ENCODE measurements around the gene SMYD3. TPM values are rescaled to one million over a fixed set of nuclear protein-coding genes. Genes with fewer than 3 reads are reported as not detected.
"Not testable (repeated sequence)": the region's sequence is repeated elsewhere in the genome, so short reads cannot be mapped to it uniquely, and the experiment has no call there.

SMYD3 gene
- polyA plus RNA-seq, 1 donor: 25.2 TPM

- no peak for DNase-seq
Measured at GRCh38 chr1:245953876-245954660, 553.0 kb downstream of the SMYD3 start.

DNA sequence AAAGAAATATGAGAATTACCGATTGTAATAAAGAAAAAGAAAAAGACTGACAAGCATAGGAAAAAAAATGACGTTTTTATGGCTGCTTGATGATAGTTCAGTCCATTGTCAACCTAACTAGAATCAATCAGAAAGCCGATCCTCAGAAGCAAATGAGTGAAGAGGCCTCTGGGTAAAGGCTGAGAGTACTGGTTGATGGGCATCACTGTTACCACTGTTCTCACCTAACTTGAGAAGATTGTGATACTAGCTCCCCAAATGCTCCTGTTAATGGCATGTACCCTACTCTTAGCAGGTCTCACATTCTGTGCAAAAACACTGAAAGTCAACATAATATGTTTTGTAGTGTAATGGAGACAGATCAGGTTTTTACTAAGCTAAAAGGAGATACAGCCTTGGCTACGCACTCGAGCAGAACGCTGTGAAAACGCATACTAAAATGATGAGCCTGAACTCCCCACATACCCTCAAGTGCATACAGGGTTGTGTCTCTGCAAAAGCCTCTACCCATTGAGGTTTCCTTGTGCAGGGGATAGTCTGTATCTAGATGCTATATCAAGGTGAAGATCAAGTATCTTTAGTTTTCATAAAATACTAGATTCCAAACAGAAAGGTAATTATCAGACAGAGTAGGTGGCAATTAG, 554.6 kb downstream of the SMYD3 start:
- DNase-seq: no peak

- DNase-seq: no peak
Measured at GRCh38 chr1:245948786-245949185, 558.3 kb downstream of the SMYD3 start.

- DNase-seq: no peak
Measured at GRCh38 chr1:245946905-245947304, 560.2 kb downstream of the SMYD3 start.

GRCh38 chr1:245945136-245945535, 561.9 kb downstream of the SMYD3 start:
- not testable (repeated sequence) for DNase-seq

- DNase-seq: no peak
Measured at GRCh38 chr1:245942856-245943255, 564.2 kb downstream of the SMYD3 start.

GRCh38 chr1:245941771-245942170, 565.3 kb downstream of the SMYD3 start:
- not testable (repeated sequence) for DNase-seq

DNA sequence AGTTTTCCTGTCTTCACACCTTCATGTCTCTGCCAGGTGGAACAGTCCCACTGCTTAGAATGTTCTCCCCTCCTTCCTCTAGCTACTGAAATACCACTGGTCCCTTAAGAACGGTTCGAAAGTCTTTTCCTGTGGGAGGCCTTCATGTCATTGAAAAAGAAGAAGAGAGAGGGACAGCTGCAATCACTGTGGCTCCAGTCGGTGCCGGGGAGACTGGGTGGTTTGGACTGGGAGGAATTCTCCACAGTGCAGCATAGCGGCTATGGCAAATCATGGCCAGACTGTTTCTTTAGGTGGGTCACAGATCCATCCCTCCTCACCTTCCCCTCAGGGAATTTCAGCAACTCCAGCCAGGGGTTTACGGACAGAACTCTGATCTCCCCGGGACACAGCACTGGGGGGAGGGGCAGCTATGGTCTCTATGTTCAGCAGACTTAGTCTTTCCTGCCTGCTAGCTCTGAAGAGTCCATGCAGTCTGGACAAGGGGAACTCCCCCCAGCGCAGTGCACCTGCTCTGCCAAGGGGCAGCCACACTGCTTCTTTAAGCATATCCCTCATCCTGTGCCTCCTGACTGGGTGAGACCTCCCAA, 567.2 kb downstream of the SMYD3 start:
- no peak for DNase-seq

DNA sequence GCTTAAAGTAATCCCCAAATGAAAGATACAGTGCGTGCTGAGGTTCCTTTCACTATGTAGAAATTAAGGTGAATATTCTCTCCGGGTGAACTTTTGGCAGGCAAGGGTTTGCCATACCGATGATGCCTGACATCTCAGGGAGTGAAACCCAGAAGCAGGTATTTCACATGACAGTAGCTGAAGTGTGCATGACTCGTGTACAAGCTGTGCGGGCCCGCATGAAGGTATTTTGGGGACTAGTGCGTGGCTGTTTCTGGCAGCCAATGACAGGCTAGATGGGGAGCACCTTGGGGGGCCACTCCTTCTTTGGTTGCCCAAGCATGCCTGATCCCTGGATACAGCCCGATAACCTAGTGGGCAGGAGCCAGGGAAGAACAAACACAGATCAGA, 569.0 kb downstream of the SMYD3 start:
- no peak for DNase-seq

DNA sequence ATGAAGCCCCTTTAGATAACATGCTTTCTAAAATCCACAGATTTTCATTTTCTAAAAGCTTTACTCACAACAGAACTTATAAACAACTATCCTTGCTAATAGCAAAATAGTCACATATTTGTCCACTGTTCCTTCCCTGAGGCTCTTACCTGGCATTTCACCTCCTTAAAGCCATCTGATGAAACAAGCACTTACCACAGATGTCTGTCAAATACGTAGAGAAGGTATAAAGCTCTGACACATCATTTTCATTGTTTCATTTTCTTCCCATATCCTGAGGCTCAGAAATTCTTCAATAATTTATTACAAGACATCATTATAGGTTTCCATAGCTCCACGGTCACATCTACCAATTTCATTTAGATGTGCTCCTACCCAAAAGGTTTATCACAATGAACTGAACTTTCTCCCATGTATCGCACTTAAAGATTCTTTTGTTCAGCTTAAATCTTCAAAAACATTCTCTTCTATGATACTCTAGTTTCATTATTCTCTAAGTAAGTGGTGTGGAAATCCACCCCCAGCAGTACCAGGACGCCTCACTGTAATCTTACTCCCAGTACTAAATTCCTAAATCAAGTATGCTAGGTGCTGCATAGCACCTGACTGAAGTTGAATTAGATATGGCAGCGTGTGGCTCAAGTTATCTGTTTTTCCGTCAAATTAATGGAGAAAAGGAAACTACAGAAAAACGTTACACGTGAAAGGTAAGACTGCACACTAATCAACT, 569.6 kb downstream of the SMYD3 start:
- no peak for DNase-seq

GRCh38 chr1:245934409-245934808, 572.7 kb downstream of the SMYD3 start:
- no peak for DNase-seq

DNA sequence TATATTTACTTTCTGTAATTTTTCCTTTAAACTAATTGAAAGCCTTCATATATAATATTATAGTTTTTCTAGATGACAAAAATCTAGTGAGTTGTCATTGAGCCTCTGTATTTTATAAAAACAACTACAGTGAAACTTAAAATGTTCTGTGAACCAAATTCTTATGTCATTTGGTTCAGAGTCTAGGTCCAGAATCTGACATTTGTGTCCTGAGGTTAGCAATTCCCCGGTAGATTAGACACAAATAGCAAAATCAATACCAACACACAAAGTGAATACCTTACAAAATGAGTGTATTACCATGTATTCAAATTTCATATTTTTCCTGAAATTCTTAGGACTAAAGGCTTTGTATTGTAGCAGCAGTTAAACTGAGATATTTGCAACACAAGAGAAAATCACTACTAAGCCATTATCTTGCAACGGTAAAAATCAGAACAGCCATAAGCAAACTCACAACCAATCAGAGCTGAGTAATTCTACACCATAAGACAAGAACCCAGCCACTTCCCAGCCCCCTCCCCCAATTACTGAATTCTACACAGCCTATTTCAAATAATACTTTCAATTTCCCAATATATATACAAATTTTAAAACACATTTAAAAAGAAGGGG, 573.5 kb downstream of the SMYD3 start:
- no peak for DNase-seq

DNA sequence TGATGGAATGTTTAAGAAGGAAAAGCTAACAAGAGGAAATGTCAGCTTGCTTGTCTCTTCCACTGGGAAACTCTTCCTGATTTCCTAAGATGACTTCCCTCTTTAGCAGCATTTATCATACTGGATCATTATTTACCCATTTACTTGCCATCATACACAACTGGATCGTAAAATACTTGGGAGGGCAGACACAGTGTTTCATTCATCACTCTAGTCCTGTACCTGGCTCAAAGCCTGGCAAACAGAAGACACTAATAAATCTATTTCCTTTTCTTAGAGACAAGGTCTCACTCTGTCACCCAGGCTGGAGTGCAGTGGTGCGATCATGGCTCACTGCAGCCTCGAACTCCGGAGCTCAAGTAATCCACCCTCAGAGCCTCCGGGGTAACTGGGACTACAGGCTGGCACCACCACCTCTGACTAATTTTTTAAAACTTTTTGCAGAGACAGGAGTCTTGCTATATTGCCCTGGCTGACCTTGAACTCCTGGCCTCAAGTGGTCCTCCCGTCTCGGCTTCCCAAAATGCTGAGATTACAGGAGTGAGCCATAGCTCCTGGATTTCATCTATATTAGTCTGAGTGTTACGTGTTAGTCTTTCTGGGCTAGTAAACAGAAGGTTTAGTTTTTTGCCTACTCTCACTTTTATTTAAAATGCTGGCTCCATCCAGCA, 574.6 kb downstream of the SMYD3 start:
- no peak for DNase-seq

GRCh38 chr1:245931450-245931849, 575.6 kb downstream of the SMYD3 start:
- no peak for DNase-seq

DNA sequence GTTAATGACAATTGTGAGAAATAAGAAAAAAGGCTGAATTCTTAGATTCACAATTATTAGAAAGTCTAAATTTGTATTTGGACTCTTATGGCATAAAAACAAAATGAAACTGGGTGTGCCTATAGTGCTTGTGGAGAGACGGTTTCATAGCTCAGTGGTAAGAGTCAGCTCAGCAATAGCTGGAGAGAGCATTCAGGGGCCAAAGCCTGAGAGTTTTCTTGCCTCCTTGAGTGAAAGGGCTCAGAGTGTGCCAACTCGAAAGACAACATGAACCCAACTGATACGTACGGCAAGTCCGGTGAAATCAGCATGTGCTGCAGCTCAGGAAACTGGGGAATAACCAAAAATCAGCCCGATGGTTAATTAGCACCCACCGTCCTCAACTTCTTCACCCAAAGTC, 577.9 kb downstream of the SMYD3 start:
- DNase-seq: no peak

DNA sequence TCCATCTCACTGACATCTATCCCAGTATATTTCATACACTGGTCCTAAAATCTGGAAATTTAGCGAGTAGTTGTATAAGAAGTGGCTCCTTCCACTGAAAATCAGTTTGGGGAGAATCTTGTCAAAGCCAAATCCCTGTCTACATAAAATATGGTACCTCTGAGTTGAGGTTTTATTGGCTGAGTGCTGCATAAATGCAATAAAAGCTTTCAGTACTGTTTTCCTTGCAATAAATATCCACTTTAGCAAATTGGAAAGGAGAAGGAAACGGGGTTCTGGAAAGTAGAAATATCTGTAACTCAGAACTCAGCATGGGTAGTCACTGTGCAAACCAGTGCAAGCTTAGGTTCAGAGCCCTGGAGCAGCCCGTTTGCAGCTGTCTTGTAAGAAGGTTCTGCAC, 580.2 kb downstream of the SMYD3 start:
- DNase-seq: no peak

DNA sequence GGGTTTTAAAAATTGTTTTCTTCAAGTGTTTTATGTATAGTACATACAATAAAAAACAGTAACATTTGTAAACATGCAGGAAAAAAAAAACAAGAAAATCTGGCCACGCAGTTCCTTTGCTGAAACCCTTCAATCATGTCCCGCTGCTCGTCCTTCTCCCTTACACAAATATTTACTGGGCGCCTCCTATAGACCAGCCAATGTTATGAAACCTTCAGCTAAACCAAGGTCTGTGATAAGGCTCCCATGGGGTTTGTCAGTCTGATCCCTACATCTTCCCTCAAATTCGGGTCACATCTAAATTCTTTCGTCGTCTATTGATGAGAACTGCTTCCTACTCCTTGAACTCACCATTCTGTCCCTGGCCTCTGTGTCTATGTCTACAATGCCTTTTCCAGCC, 583.9 kb downstream of the SMYD3 start:
- DNase-seq: no peak

GRCh38 chr1:245921417-245921816, 585.7 kb downstream of the SMYD3 start:
- no peak for DNase-seq

- DNase-seq: no peak
Measured at GRCh38 chr1:245917403-245917802, 589.7 kb downstream of the SMYD3 start.

DNA sequence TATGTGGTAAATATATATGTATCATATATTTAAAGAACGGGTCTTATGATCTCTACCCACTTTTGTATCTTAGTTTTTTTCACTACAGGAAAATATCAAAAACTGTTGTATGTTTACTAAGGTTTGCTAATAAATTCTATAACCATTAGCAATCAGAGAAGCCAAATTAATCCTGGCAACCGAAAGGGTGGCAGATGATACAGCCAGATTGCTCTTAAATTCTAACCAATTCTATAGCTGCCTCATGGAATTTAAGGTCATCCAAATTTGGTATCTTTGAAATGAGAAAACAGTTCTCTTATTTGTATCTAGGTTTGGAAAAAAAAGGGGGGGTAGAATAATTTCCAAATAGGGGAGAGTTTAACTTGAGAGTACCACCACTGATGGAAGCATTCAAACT, 591.2 kb downstream of the SMYD3 start:
- no peak for DNase-seq

GRCh38 chr1:245915406-245915805, 591.7 kb downstream of the SMYD3 start:
- no peak for DNase-seq

DNA sequence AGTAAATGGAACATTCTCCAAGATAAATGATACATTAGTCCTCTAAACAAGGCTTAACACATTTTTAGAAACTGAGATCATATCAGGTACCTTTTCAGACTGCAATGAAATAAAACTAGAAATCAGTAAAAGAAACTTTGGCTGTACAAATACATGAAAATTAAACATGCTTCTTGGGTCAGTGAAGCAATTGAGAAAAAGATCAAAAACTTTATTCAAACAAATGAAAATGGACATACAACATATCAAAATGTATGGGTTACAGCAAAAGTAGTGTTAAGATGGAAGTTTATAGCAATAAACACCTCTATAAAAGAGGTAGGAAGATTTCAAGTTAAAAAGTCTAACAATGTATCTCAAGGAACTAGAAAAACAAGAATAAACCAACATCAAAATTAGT, 598.5 kb downstream of the SMYD3 start:
- DNase-seq: no peak
